GM21390 (cell line): ENCODE data around the gene CHST3.
"Not testable (repeated sequence)": the region's sequence is repeated elsewhere in the genome, so short reads cannot be mapped to it uniquely, and the experiment has no call there.

Experiments used
- ATAC-seq: cut with Tn5 transposase; IDR thresholded peaks from one replicate; pipeline ENCODE4 v1.9.1; 2021; ENCODE audit not compliant: unreplicated experiment

Gene CHST3

DNA sequence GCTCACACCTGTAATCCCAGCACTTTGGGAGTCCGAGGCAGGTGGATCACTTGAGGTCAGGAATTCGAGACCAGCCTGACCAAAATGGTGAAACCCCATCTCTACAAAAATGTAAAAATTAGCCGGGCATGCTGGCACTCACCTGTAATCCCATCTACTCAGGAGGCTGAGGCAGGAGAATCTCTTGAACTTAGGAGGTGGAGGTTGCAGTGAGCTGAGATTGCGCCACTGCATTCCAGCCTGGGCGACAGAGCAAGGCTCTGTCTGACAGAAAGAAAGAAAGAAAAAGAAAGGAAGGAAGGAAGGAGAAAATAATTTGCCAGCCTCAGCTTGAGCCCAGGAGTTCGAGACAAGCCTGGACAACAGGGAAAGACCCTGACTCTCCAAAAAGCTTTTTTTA lies 24.7 kb downstream of the CHST3 start:
- ATAC-seq = not testable (repeated sequence)

DNA sequence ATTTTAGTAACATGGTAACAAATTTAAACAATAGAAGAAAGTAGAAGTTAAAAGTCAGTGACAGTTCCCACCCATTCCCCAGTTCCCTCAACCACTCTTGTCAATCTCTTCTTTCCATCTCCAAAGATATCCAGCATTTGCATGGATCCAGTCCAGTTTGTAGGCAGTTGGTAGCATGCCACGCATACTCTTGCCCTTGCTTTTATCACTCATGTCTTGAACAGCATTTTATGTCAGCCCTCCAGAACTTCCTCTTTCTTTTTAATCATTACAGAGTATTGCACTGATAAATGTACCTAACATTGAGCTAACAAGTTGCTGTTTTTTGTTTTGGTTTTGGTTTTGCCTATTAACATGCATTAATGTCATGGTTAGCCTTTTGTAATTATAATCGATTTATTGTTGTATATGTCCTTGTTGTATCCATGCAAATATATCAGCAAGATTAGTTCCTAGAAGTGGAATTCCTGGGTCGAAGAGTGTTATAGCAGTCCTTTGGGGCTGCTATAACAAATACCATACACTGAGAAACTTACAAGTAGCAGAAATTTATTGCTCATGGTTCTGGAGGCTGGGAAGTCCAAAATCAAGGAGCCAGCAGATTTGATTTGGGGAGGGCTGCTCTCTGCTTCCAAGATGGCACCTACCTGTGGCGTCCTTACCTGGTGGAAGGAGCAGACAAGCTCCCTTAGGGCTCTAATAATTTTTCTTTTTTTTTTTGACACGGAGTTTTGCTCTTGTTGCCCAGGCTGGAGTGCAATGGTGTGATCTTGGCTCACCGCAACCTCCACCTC lies 25.7 kb downstream of the CHST3 start:
- ATAC-seq = no peak

DNA sequence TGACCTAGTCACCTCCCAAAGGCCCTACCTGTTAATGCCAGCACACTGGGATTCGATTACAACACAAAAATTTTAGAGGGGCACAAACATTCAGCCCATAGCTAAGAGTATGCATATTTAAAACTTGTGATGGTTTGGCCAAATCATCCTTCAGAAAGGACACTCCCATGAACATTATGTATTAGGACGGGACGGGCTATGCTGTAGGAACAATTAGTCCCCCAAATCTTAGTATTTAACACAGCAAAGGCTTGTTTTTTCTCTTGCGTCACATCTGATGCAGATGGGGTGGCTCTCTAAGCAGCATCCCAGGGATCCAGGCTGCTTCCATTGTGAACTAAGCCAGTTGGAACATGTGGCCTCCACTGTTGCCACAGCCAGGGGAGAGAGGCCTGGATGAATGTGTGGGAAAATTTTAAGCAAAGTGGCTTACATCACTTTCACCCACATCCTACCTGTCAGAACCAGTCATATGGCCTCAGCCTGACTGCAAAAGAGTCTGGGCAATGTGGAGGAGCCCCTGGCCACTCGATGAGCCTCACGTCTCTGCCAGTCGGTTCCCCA lies 26.6 kb downstream of the CHST3 start:
- no peak for ATAC-seq

DNA sequence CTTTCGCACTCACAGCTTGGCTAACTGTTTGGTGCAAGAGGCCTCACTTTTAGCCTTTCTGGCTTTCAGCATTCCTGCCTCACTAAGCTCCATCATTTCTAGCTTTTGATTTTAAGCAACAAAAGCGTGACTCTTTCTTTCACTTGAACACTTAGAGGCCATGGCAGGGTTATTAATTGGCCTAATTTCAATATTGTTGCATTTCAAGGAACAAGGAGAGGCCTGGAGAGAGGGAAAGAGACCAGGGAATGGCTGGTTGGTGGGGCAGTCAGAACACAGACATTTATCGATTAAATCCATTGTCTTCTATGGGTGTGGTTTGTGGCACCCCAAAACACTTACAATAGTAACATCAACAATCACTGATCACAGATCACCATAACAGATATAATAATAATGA lies 31.3 kb downstream of the CHST3 start:
- ATAC-seq = no peak

- ATAC-seq = no peak
Measured at GRCh38 chr10:71995887-71996575, 31.8 kb downstream of the CHST3 start.

DNA sequence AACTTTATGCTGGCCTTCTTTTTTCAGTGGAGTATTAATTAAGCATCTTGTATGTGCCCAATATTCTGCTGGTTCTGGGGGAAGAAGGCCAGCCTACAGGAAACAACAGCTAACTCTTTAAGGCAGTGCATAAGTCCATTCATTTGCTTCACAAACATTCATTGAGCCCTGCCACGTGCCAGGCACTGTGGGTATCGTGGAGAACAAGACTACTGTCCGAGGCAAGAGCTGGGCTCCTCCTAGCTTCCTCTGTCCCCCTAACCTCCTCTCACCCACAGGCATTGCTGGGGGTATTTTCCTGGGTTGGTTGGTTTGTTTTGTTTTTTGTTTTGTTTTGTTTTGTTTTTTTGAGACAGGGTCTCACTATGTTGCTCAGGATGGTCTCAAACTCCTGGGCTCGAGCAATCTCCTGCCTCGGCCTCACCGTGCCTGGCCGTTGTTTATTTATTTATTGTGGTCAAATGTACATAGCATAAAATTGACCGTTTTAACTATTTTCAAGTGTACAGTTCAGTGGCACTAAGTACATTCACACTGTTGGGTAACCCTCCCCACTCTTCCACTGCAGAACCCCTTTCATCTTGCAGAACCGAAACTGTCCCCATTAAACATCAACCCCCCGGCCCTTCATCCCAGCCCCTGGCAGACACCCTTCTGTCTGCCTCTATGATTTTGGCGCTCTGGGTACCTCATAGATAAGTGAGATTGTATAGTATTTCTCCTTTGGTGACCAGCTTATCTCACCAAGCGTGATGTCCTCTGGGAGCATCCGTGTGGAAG lies 32.6 kb downstream of the CHST3 start:
- ATAC-seq = no peak

DNA sequence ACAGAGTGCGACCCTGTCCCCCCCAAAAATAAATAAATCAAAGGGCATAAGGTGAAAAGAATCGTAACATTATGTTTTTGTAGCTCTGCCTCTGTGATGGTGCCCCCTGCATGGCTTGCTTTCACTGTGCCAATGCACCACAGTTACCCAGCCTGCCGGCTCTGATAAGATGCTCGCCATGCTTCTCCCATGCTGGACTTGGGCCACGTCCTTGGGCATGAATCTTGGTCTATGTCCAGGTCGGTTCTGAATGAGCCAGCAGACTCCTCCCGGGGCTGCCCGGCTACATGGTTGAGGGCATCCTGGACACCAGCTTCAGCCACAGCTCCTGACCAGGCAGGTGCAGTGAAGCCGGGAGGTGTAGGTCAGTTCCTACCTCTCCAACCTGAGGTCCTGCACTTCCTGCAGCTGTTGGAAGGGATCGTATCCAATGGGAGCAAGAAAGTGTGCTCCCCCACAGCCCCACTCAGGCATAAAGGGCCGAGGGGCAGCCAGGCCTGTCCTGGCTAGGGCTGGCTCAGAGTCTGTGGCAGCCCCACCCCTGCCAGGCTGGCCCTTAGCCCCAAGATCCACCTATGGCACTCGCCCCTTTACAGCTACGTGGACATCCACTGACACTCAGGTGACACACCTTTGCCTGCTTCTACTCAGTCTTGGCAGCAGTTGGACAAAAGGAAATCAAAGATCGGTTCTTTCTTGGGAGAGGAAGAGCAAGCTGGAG lies 34.1 kb downstream of the CHST3 start:
- no peak for ATAC-seq

- no peak for ATAC-seq
Measured at GRCh38 chr10:71998840-71999194, 34.6 kb downstream of the CHST3 start.

- ATAC-seq = no peak
Measured at GRCh38 chr10:71999360-72000072, 35.3 kb downstream of the CHST3 start.

GRCh38 chr10:72000073-72001032 lies 36.2 kb downstream of the CHST3 start:
- ATAC-seq = no peak

DNA sequence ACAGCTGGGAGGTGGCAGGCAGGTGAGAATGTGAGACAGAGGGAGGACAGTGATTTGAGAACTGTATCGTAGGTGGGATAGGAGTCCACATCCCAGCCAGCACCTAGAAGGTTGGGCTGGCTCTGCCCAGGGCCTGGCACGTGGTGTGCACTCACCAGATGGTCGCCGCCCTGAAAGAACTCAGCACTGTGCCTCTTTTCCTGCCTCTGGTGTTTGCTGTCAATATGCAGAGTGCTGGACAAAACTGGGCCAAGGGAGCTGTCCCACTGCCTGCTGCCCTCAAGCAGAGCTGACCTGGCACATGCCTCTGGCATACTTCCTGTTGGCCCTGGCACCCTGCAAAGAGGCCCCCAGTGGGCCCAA lies 36.8 kb downstream of the CHST3 start:
- ATAC-seq = no peak

GRCh38 chr10:72002354-72003295 lies 38.4 kb downstream of the CHST3 start:
- ATAC-seq = no peak

DNA sequence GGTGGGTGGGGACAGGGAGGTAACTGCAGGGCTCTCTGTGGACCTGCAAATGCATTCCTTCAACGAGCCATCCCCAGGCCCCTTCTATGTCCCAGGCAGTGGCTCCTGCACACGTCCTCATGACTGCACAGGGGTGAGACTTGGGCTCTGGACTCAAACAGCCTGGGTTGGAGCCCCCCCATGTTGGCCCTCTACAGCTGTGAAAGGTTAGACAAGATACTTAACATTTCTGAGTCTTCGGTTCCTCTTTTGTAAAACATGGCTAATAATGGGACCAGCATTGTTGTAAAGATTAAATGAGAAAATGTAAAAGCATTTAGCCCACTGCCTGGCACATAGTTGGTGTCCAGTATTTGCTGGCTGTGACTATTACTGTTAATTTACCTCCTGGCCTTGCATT lies 41.8 kb downstream of the CHST3 start:
- ATAC-seq = no peak

GRCh38 chr10:72007246-72007892 lies 43.2 kb downstream of the CHST3 start:
- no peak for ATAC-seq

GRCh38 chr10:72008096-72008981 lies 44.1 kb downstream of the CHST3 start:
- ATAC-seq = no peak

GRCh38 chr10:72009051-72009424 lies 44.8 kb downstream of the CHST3 start:
- ATAC-seq = no peak
